Neural crest cell (in vitro differentiated cells): ENCODE results near the gene USP10. TPM values are rescaled to one million over a fixed set of nuclear protein-coding genes. Genes with fewer than 3 reads are reported as not detected.
A peak's percentile ranks its signal among the peaks of the same experiment; 100 is the strongest.
"Not testable (repeated sequence)": the region's sequence is repeated elsewhere in the genome, so short reads cannot be mapped to it uniquely, and the experiment has no call there.

Experiments
- DNase-seq: peaks from one replicate; pipeline ENCODE4 v3.0.0; 2021; ENCODE audit warnings: low read depth, mixed read lengths, low spot score
- H3K27ac Mint-ChIP-seq: one replicate; pipeline ENCODE4 v1.8.0; 2021; ENCODE audit warnings: mild to moderate bottlenecking, mixed read lengths; ENCODE audit not compliant: unreplicated experiment
- H3K27me3 Mint-ChIP-seq: 2 replicates; pipeline ENCODE4 v1.8.0; 2021; ENCODE audit warnings: low read depth, mild to moderate bottlenecking, mixed read lengths
- H3K36me3 Mint-ChIP-seq: 2 replicates; pipeline ENCODE4 v1.8.0; 2021; ENCODE audit warnings: low read depth, mild to moderate bottlenecking, mixed read lengths
- H3K4me1 Mint-ChIP-seq: 2 replicates; pipeline ENCODE4 v1.8.0; 2021; ENCODE audit warnings: mixed read lengths
- H3K4me3 Mint-ChIP-seq: one replicate; pipeline ENCODE4 v1.8.0; 2021; ENCODE audit warnings: mild to moderate bottlenecking, mixed read lengths
- H3K9me3 Mint-ChIP-seq: 2 replicates; pipeline ENCODE4 v1.8.0; 2021; ENCODE audit warnings: mixed read lengths
- total RNA-seq: library from RNA; stranded (reverse); gene quantifications from 2 replicates; pipeline ENCODE4 v1.2.1, GENCODE V29; 2021
- TF ChIP-seq, protein P1 (sequence below): fragments of 200-600 bp; sonication (generic); conservative IDR thresholded peaks from 2 replicates; pipeline ENCODE4 v1.5.0; 2021; ENCODE audit warnings: antibody characterized with exemption, mild to moderate bottlenecking

USP10 gene
- total RNA-seq, 1 donor from 2014 or later: 149 TPM

DNA sequence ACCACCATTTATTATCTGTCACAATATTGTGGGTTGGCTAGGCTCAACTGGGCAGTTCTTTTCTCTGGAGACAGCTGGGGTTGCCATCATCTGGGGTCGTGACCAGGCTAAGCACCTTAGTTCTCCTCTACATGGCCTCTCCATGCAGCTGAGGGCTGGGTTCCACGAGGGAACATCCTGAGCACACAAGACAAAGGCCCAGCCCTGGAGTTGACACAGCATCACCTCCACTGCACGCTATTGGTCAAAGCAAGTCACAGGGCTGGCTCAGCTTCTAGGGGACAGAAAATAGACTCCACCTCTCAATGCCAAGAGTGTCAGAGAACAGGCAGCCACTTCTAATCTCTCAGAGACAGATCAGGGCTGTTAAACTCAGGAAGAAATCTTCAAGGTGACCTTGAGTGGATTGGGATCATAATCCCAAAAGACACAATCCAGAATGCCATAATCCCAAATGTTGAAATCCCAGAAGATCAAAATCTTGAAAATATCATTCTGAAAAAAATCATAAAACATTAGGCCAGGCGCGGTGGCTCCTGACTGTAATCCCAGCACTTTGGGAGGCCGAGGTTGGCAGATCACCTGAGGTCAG lies 13.0 kb upstream of the USP10 start:
- Mint-ChIP-seq H3K36me3 (no peaks in the 10 kb centered on the region), H3K9me3 (peaks cover 4% of the 10 kb centered on the region), H3K27me3 (peaks cover 11% of the 10 kb centered on the region), H3K27ac (no peak overlapping the region), H3K4me1 (peaks cover 19% of the 10 kb centered on the region), H3K4me3 (no peak overlapping the region)
- TF ChIP-seq, protein P1, sequence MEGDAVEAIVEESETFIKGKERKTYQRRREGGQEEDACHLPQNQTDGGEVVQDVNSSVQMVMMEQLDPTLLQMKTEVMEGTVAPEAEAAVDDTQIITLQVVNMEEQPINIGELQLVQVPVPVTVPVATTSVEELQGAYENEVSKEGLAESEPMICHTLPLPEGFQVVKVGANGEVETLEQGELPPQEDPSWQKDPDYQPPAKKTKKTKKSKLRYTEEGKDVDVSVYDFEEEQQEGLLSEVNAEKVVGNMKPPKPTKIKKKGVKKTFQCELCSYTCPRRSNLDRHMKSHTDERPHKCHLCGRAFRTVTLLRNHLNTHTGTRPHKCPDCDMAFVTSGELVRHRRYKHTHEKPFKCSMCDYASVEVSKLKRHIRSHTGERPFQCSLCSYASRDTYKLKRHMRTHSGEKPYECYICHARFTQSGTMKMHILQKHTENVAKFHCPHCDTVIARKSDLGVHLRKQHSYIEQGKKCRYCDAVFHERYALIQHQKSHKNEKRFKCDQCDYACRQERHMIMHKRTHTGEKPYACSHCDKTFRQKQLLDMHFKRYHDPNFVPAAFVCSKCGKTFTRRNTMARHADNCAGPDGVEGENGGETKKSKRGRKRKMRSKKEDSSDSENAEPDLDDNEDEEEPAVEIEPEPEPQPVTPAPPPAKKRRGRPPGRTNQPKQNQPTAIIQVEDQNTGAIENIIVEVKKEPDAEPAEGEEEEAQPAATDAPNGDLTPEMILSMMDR: no peak
- DNase-seq: no peak

DNA sequence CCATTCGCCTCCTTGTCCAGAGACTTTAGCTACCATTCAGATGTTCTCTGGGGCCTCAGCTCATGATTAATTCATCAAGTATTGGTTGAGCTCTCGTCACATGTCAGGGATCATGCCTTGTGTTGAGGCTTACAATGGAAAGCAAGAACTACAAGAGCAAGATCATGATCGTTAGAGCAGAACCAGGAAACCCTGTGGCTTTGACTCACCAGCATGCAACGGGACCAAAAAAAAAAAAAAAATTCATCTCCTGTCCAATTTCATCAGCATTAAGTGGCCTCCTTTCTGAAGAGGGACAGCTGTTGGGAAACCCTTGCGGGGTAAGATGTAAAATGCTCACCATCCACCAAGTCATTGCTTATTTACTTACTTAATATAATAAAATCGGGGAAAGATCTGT lies 12.1 kb upstream of the USP10 start:
- H3K9me3 Mint-ChIP-seq: peaks cover 7% of the 10 kb centered on the region
- peaks cover 24% of the 10 kb centered on the region for H3K4me1 Mint-ChIP-seq
- no peak overlapping the region for H3K27ac Mint-ChIP-seq
- no peaks in the 10 kb centered on the region for H3K36me3 Mint-ChIP-seq
- peak overlapping the region; percentile 31 for H3K4me3 Mint-ChIP-seq
- TF ChIP-seq, protein P1: no peak
- no peak for DNase-seq
- H3K27me3 Mint-ChIP-seq: peaks cover 11% of the 10 kb centered on the region

DNA sequence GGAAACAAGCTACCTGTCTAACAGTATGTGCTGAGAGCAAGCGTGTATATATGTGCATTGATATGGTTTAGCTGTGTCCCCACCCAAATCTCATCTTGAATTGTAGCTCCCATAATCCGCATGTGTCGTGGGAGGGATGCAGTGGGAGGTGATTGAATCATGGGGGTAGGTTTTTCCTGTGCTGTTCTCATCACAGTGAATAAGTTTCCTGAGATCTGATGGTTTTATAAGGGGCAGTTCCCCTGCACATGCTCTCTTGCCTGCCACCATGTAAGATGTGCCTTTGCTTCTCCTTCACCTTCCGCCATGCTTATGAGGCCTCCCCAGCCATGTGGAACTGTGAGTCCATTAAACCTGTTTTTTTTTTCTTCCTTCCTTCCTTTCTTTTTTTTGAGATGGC lies 11.6 kb upstream of the USP10 start:
- H3K4me1 Mint-ChIP-seq: peaks cover 24% of the 10 kb centered on the region
- DNase-seq, H3K27ac Mint-ChIP-seq, H3K4me3 Mint-ChIP-seq, H3K36me3 Mint-ChIP-seq, H3K9me3 Mint-ChIP-seq: not testable (repeated sequence)
- H3K27me3 Mint-ChIP-seq: peaks cover 11% of the 10 kb centered on the region

DNA sequence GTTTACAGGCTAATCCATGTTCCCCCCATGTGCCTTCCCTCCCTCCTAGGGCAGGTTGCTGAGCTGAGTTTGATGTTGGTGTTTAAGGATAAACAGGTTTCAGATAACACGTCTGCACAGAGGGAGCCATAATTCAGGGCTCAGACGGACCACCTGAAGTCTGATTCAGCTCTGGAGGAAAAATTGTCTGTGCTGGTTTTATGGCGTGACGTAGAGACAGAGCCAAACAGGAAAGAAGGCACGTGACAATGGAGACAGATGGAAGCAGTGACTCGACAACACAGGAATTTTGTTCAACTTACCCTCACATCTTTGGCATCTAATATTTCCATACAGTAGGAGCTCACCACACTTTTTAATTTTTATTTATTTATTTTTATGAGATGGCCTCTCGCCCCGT lies 10.7 kb upstream of the USP10 start:
- Mint-ChIP-seq H3K9me3 (peaks cover 7% of the 10 kb centered on the region), H3K36me3 (no peaks in the 10 kb centered on the region), H3K4me3 (no peak overlapping the region), H3K27me3 (peaks cover 8% of the 10 kb centered on the region), H3K4me1 (peaks cover 23% of the 10 kb centered on the region), H3K27ac (no peak overlapping the region)
- TF ChIP-seq, protein P1: no peak
- no peak for DNase-seq

DNA sequence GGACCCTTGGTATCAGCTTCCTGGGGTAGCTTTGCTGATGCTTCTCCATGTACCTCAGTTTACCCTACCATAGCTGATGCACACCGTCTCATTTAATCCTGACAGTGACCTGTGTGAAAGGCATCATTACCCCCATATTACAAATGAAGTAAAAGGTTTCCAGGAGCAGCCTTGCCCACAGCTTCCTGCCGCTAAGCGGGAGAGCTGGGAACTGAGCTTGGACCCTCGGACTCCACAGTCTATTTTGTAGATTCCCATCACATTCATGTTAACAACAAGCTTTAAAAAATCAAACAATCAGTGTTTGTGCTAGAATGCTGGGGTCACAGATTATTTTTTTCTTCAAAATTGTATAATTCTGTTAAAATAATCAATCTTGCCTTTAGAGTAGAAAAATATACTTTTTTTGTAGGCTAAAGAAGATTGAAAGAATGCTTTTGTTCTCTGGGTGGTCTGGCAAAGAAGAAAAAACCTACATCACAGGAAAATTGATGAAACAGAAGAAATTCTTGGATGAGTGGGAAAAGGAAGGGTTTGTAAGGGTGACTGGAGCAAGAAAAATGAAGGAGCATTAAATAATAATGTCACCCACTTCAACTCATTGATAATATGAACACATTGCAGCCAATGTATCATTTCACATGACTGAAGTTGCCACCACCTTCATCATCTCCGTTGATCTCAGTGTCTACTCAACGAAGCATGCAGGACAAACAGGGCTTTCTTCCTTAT lies 9.5 kb upstream of the USP10 start:
- H3K9me3 Mint-ChIP-seq: peaks cover 7% of the 10 kb centered on the region
- H3K4me3 Mint-ChIP-seq: no peak overlapping the region
- no peaks in the 10 kb centered on the region for H3K36me3 Mint-ChIP-seq
- TF ChIP-seq, protein P1: no peak
- peaks cover 17% of the 10 kb centered on the region for H3K4me1 Mint-ChIP-seq
- peak overlapping the region; percentile 51 for H3K27ac Mint-ChIP-seq
- H3K27me3 Mint-ChIP-seq: no peaks in the 10 kb centered on the region
- DNase-seq: no peak
